MM.1S (cell line): Measurements from ENCODE around the gene RHBDD1.

Experiments
- CTCF ChIP-seq: fragments of 300-600 bp; sonication (generic); IDR thresholded peaks from 2 replicates; pipeline ENCODE4 v1.5.1; 2016; ENCODE audit warnings: antibody characterized with exemption, low read length, mixed read lengths
- EZH2 ChIP-seq: fragments of 300-600 bp; sonication (generic); optimal IDR thresholded peaks from 2 replicates; pipeline ENCODE3; 2017; ENCODE audit warnings: low read depth, mild to moderate bottlenecking, antibody characterized with exemption, low read length, mixed read lengths

GRCh38 chr2:226837787-226838603 lies 2.1 kb downstream of the RHBDD1 start:
- TF ChIP-seq CTCF (no peak), EZH2 (no peak)
